Hair follicle dermal papilla cell (primary cell): ENCODE data around the gene DHRS4. TPM values are rescaled to one million over a fixed set of nuclear protein-coding genes. Genes with fewer than 3 reads are reported as not detected.

Experiments
- total RNA-seq: library from RNA; depleted of rRNA; stranded (reverse); fragments of >200 nt; gene quantifications from 2 replicates; pipeline ENCODE4 v1.2.3, GENCODE V29; 2012

DHRS4 gene
- 30.2 and 31.8 TPM in 2 replicates for total RNA-seq

DNA sequence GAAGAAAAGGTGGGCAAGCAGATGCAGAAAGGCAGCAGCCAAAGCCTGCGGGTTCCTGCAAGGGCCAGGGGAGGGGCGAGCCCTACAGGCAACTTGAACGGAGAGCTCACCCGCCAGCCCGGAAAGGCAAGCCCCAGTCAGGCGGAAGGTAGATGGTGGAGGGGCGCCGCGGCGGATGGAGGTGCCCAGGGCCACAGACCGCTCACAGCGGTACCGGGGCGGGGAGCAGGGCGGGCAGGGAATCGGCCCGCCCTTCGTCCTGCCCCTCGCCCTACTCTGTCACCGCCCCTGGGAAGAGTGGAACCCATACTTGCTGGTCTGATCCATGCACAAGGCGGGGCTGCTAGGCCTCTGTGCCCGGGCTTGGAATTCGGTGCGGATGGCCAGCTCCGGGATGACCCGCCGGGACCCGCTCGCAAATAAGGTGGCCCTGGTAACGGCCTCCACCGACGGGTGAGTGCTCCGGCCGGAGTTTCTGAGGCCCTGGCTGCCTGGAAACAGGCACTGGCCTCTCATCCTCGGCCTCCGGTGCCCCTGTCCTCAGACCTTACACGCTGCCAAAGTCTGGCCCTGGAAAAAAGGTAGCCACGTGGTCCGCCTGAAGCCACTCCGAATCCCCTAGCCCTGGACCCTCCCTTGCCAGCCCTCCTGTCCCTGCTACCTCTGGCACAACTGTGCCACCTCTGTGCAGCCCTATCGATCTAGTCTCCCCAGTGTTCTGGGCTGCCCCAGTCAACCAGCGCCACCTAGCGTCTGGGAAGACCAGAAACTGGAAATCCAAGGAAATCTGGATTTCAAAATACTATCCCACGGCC lies at the start of gene DHRS4:
TSS of gene DHRS4 (plus strand) at position 307 of the 815 bp plus-strand sequence. CDS start at position 326, 19 bp downstream.

DNA sequence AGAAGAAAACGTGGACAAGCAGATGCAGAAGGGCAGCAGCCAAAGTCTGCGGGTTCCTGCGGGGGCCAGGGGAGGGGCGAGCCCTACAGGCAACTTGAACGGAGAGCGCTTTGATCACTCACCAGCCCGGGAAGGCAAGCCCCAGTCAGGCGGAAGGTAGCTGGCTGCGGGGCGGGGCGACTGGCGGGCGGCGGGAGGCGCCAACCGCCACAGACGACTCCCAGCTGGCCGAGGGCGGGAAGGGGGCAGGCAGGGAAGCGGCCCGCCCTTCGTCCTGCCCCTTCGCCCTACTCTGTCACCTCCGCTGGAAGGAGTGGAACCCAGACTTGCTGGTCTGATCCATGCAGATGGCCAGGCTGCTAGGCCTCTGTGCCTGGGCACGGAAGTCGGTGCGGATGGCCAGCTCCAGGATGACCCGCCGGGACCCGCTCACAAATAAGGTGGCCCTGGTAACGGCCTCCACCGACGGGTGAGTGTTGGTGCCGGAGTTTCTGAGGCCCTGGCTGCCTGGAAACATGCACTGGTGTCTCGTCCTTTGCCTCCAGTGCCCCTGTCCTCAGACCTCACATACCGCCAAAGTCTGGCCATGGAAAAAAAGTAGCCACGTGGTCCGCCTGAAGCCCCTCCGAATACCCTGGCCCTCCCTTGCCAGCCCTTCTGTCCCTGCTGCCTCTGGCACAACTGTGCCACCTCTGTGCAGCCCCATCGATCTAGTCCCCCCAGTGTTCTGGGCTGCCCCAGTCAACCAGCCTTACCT lies 35.2 kb downstream of the DHRS4 start, which contains the start of gene DHRS4L2:
TSS of gene DHRS4L2 (plus strand) at position 323 of the 757 bp plus-strand sequence. CDS start at position 342, 19 bp downstream.

Other genes with a start within 250 kb of the DHRS4 start
- gene DHRS4L2, start 35.2 kb downstream of the DHRS4 start, total RNA-seq: 6.8 and 8.4 TPM in 2 replicates
- gene CARMIL3, start 98.2 kb downstream of the DHRS4 start, total RNA-seq: under 0.01 TPM in 1 of 2 replicates, not detected in the other
- not detected in 2 replicates for gene CPNE6, start 117.8 kb downstream of the DHRS4 start, total RNA-seq
- 33.0 and 33.9 TPM in 2 replicates for gene PCK2, start 140.5 kb downstream of the DHRS4 start, total RNA-seq
- 63.8 and 79.8 TPM in 2 replicates for gene DCAF11, start 161.0 kb downstream of the DHRS4 start, total RNA-seq
- 0.97 and 1.8 TPM in 2 replicates for gene NRL, start 161.2 kb downstream of the DHRS4 start, total RNA-seq
- gene FITM1, start 176.9 kb downstream of the DHRS4 start, total RNA-seq: not detected in 2 replicates
- gene PSME1, start 182.4 kb downstream of the DHRS4 start, total RNA-seq: 114 and 128 TPM in 2 replicates
- 5.8 and 8.3 TPM in 2 replicates for gene EMC9, start 187.8 kb downstream of the DHRS4 start, total RNA-seq
- gene PSME2, start 192.8 kb downstream of the DHRS4 start, total RNA-seq: 59.1 and 63.8 TPM in 2 replicates
- 53.4 and 53.8 TPM in 2 replicates for gene RNF31, start 193.7 kb downstream of the DHRS4 start, total RNA-seq
- gene IRF9, start 207.5 kb downstream of the DHRS4 start, total RNA-seq: 136 and 154 TPM in 2 replicates
- 3.5 and 7.5 TPM in 2 replicates for gene REC8, start 218.3 kb downstream of the DHRS4 start, total RNA-seq
- gene IPO4, start 235.0 kb downstream of the DHRS4 start, total RNA-seq: 45.1 and 55.2 TPM in 2 replicates
- gene TM9SF1, start 241.7 kb downstream of the DHRS4 start, total RNA-seq: 76.5 and 83.1 TPM in 2 replicates